GM21717 (cell line): ENCODE data around the gene ARL8B.
"Not testable (repeated sequence)": the region's sequence is repeated elsewhere in the genome, so short reads cannot be mapped to it uniquely, and the experiment has no call there.

Experiments used
- ATAC-seq: cut with Tn5 transposase; IDR thresholded peaks from one replicate; pipeline ENCODE4 v1.9.1; 2021; ENCODE audit warnings: mild to moderate bottlenecking, moderate library complexity; ENCODE audit not compliant: unreplicated experiment

The ARL8B gene

GRCh38 chr3:5144316-5144994 is 22.4 kb downstream of the ARL8B start:
- no peak for ATAC-seq

DNA sequence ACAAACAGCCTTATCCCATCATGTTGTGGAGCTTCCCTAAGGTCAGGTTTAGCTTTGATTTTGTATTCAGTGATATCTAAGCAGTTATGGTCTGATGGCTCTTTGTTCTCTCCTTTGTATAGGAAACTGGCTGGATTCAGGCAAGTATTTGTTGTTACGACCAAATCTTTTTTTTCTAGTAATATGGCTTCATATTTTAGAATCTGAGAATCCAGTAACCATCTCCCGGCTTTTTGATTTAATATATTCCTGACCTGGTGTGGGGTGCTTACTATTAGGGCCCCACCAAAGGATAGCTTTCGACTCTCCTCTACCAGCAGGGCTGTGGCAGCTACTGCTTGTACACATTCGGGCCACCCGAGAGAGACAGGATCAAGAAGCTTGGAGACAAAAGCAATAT is 23.0 kb downstream of the ARL8B start:
- no peak for ATAC-seq

DNA sequence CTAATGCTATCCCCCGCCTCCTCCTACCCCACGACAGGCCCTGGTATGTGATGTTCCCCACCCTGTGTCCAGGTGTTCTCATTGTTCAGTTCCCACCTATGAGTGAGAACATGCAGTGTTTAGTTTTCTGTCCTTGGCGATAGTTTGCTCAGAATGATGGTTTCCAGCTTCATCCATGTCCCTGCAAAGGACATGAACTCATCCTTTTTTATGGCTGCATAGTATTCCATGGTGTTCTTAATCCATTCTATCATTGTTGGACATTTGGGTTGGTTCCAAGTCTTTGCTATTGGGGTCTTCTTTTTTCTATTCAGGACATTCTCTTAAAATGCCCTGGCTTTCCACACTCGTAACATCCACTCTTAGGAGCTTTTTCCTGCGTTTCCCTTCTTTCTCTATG is 25.1 kb downstream of the ARL8B start:
- not testable (repeated sequence) for ATAC-seq

GRCh38 chr3:5149306-5149880 is 27.3 kb downstream of the ARL8B start:
- ATAC-seq: no peak

GRCh38 chr3:5151586-5151985 is 29.5 kb downstream of the ARL8B start:
- ATAC-seq: no peak

GRCh38 chr3:5153074-5153473 is 31.0 kb downstream of the ARL8B start:
- ATAC-seq: no peak

- no peak for ATAC-seq
Observed at GRCh38 chr3:5155241-5155640, 33.1 kb downstream of the ARL8B start.

DNA sequence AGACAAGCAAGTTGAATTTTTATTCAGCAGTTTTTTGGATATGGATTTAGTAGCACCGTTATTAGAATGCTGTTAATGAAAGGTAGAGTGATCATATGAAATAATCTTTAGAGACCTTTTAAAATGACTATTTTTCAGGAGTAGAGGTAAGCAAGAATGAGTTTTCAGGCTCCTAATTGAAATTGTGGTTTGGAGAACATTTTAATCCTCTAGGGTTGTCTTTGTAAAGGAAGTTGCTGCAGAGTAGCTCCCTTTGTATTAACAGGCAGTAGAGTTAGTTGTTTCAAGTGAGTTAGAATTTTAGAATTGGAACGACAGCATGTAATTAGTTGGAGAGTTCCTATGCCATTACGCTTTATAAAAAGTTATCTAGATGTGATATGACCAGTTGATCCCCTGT is 38.2 kb downstream of the ARL8B start:
- ATAC-seq: no peak

GRCh38 chr3:5160940-5161858 is 39.1 kb downstream of the ARL8B start:
- ATAC-seq: no peak

DNA sequence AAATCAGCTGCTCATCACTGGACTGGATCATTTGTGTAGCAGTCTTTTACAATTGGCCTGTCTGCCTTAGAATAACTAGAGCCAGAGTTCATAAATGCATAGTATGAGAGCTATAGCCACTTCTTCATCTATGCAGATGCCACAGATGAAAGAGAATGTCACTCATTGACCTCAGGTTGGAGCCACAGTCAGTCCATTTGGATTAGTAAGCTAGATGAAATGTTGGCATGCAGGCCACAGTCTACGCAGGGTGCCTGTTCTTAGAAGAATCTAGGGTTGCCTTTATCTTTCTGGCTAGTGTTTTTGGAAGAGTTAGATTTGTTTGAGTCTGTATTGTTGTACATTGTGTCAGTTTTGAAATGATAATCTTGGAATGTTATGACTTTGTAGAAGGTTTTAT is 40.0 kb downstream of the ARL8B start:
- ATAC-seq: no peak

GRCh38 chr3:5165698-5166097 is 43.6 kb downstream of the ARL8B start:
- no peak for ATAC-seq

GRCh38 chr3:5166846-5167245 is 44.8 kb downstream of the ARL8B start:
- ATAC-seq: no peak

GRCh38 chr3:5168110-5168509 is 46.0 kb downstream of the ARL8B start:
- ATAC-seq: no peak

- ATAC-seq: no peak
Observed at GRCh38 chr3:5169807-5170206, 47.7 kb downstream of the ARL8B start.

DNA sequence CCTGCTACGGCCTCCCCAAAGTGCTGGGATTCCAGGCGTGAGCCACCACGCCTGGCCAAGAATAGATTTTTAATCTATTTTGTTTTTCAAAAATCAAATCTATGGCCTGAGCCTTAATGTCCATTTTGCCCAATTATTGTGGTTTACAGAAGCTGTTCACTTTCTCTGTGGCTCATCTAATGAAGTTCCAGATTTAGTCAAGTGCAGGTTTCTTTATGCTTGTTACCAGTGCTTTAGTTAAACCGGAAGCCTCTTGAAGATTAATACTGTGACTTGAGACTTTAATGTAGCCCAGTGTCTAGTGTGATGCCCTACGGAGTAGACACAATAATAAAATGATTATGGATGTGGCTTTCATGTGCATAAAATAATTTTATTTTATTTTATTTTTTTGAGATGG is 48.9 kb downstream of the ARL8B start:
- no peak for ATAC-seq

GRCh38 chr3:5172018-5172417 is 49.9 kb downstream of the ARL8B start:
- no peak for ATAC-seq

DNA sequence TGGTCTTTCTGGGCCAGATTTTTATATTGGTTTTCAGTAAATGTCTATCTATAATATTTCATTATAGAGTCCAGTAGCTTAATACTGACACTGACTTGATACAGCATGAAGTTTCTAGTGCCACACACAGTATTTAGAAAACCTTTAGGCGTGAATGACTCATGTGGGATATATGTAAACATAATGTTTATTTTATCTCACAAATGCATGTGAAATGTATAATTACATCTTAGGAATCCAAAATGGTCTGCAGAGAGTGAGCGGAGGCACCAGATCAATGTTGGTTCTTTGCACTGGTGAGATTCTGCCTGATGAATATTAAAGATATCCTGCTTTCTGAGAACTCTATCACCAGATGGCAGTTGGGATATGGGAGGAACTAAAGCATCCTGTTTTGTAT is 56.9 kb downstream of the ARL8B start:
- ATAC-seq: not testable (repeated sequence)

DNA sequence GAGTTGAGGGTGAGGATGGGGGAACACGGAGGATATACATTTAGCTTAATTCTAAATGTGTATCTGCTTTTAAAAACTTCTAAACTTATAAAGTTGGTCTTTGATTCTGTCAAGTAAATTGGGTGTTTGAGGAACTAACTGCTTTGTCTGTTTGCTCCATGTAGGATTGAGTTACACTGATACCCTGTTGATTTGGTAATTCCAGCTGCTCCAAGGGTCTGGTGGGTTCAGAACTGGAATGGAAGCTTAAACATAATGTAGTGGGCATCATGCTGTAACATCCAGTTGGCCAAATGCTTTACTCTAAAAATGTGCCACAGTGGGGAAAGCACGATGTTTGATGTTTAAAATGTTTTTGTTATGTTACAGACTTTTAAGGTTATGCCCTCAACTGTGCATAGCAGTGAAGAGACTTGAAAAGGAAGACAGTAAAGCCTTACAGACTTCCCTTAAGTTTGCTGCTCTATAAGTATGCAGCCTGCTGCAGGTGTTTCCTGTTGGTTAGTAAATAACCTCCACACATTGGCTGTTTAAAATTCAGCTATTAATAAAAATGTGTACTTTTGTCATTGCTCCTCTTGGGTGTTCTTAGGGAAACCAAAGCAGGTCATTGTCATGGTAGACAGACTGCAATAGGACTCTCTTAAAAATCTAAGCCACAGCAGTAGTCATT is 59.5 kb downstream of the ARL8B start:
- ATAC-seq: peak; percentile 46

DNA sequence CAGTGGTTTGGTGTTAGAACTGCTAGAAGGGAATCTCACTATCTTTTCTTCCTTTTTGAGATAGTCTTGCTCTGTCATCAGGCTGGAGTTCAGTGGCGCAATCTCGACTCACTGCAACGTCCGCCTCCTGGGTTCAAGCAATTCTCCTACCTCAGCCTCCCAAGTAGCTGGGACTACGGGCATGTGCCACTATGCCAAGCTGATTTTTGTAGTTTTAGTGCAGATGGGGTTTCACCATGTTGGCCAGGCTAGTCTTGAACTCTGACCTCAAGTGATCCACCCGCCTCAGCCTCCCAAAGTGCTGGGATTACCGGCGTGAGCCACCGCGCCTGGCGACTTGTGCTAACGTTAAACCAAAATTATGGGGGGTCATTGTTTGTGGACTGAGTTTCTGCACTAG is 61.6 kb downstream of the ARL8B start:
- not testable (repeated sequence) for ATAC-seq

GRCh38 chr3:5184499-5184898 is 62.4 kb downstream of the ARL8B start:
- ATAC-seq: no peak

DNA sequence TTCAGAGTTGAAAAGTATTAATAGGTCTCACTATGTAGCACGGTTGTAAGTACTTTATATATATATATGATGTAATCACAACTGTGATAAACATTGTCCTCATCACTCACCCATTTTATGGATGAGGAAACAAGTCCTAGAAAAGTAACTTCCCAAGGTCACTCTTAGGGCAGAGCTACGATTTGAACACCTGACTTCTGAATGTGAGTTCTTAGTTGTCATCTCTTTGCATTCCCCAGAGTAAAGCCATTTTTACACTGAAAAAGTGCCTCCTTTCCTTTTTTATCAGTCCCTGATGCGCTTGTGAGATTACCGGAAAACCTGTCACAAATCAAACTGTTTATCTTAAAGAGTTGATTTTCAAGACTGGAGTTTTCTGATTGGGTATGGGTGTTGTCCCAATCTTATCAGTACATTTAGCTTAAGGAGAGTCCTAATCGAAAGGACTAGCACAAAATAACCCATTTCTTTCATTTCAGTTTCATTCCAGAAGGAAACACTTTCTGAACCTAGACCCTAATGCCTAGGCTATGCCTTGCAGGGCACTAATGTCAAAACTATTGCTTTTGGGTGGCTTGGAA is 63.1 kb downstream of the ARL8B start:
- no peak for ATAC-seq
